GM12878 (cell line): ENCODE data around the gene POLR3E. TPM values are rescaled to one million over a fixed set of nuclear protein-coding genes. Genes with fewer than 3 reads are reported as not detected.

Source experiments
- ATAC-seq: fragments of 200-7000 bp; cut with Tn5 transposase; 3 replicates; pipeline ENCODE4 v1.9.1; 2020; ENCODE audit warnings: mild to moderate bottlenecking, moderate library complexity
- BruUV-seq: library from RNA; stranded (reverse); fragments of 400-500 nt; replicated peaks from 2 replicates; lab custom pipeline; 2021; lab: Mats Ljungman, UMichigan
- CTCF ChIA-PET: fragments of 300-600 bp; sonication (Branson Sonifier 250); formaldehyde crosslinking; extraction: SDS; loops from one replicate; lab custom pipeline; 2021; ENCODE audit warnings: inconsistent platforms; lab: Yijun Ruan, JAX
- POLR2A ChIA-PET: fragments of 350-600 bp; formaldehyde crosslinking; extraction: SDS; loops from one replicate; lab custom pipeline; 2021; ENCODE audit warnings: inconsistent platforms; lab: Charles Lee
- RAD21 ChIA-PET: fragments of 300-600 bp; sonication (Branson Sonifier 250); formaldehyde crosslinking; loops from one replicate; lab custom pipeline; 2023; ENCODE audit warnings: antibody characterized with exemption; ENCODE audit not compliant: unreplicated experiment; lab: Charles Lee
- SMC1A ChIA-PET: fragments of 300-600 bp; sonication (Branson Sonifier 250); formaldehyde crosslinking; loops from one replicate; lab custom pipeline; 2023; ENCODE audit not compliant: unreplicated experiment, uncharacterized antibody; lab: Charles Lee
- DNase-seq: peaks from one replicate; pipeline ENCODE4 v3.0.0-alpha.2; 2011; ENCODE audit warnings: low read depth, low spot score
- FAIRE-seq: peaks from 3 replicates; lab custom pipeline; 2011; peaks lifted over from hg19 to GRCh38; lab: Jason Lieb, UNC
- H2AFZ ChIP-seq: 2 replicates; pipeline ENCODE4 v1.6.0; 2011; ENCODE audit warnings: low read depth, low read length, control low read depth; ENCODE audit not compliant: control insufficient read depth
- H3K27ac ChIP-seq: 2 replicates; pipeline ENCODE4 v1.5.1; 2011; ENCODE audit warnings: control low read depth; ENCODE audit not compliant: control insufficient read depth, insufficient read depth
- H3K27me3 ChIP-seq, 2 experiments: replicated peaks in 1 of 2; 2 replicates each; pipeline versions ENCODE4 v1.6.0 to v1.6.1; 2011; ENCODE audit warnings: low read length in 1 of 2; ENCODE audit not compliant: control insufficient read depth in 2 of 2, insufficient read depth in 2 of 2
- H3K36me3 ChIP-seq, 2 experiments: 2 replicates each; pipeline ENCODE4 v1.5.1; 2011; ENCODE audit warnings: low read length in 1 of 2; ENCODE audit not compliant: control insufficient read depth in 2 of 2, insufficient read depth in 2 of 2
- H3K4me1 ChIP-seq: 2 replicates; pipeline ENCODE4 v1.6.1; 2011; ENCODE audit warnings: mild to moderate bottlenecking, low read length, moderate library complexity, mixed read lengths; ENCODE audit not compliant: control insufficient read depth, insufficient read depth
- H3K4me2 ChIP-seq: 2 replicates; pipeline ENCODE4 v1.6.0; 2011; ENCODE audit warnings: control low read depth; ENCODE audit not compliant: control insufficient read depth, insufficient read depth
- H3K4me3 ChIP-seq: fragments of 200-600 bp; sonication (generic); 2 replicates; pipeline ENCODE4 v1.5.1; 2016
- H3K79me2 ChIP-seq: 2 replicates; pipeline ENCODE4 v1.6.0; 2011; ENCODE audit warnings: low read length; ENCODE audit not compliant: control insufficient read depth, insufficient read depth
- H3K9ac ChIP-seq: 2 replicates; pipeline ENCODE4 v1.8.0; 2011; ENCODE audit warnings: low read length, control low read depth, mixed read lengths; ENCODE audit not compliant: control insufficient read depth, insufficient read depth
- H3K9me3 ChIP-seq: replicated peaks from 3 replicates; pipeline ENCODE4 v1.5.1; 2011; ENCODE audit warnings: mild to moderate bottlenecking, low read length; ENCODE audit not compliant: control insufficient read depth, insufficient read depth
- H4K20me1 ChIP-seq: 2 replicates; pipeline ENCODE4 v1.6.0; 2011; ENCODE audit not compliant: control insufficient read depth, insufficient read depth
- BMI1 ChIP-seq: fragments of 450-650 bp; IDR thresholded peaks from 2 replicates; pipeline ENCODE4 v1.6.1; 2016; ENCODE audit warnings: mild to moderate bottlenecking, moderate library complexity, borderline replicate concordance
- BRCA1 ChIP-seq: IDR thresholded peaks from 2 replicates; pipeline ENCODE4 v1.6.1; 2011; ENCODE audit warnings: low read depth, low read length, improper control_type of control experiment
- EED ChIP-seq: sonication (generic); IDR thresholded peaks from 2 replicates; pipeline ENCODE4 v1.6.1; 2016; ENCODE audit warnings: antibody characterized with exemption, low read depth
- ESRRA ChIP-seq: IDR thresholded peaks from 2 replicates; pipeline ENCODE4 v1.6.1; 2012; ENCODE audit warnings: mild to moderate bottlenecking, low read length, improper control_type of control experiment
- HCFC1 ChIP-seq: fragments of 150-350 bp; IDR thresholded peaks from 2 replicates; pipeline ENCODE4 v1.6.1; 2014; ENCODE audit warnings: low read length
- IKZF1 ChIP-seq: fragments of 450-650 bp; conservative IDR thresholded peaks from 2 replicates; pipeline ENCODE4 v1.6.1; 2017; ENCODE audit warnings: antibody characterized with exemption, mild to moderate bottlenecking
- KDM1A ChIP-seq: fragments of 200-600 bp; sonication (generic); IDR thresholded peaks from 2 replicates; pipeline ENCODE4 v1.6.1; 2016; ENCODE audit warnings: borderline replicate concordance
- KLF5 ChIP-seq: fragments of 450-650 bp; IDR thresholded peaks from 2 replicates; pipeline ENCODE4 v1.6.1; 2014; ENCODE audit warnings: mild to moderate bottlenecking; ENCODE audit not compliant: partially characterized antibody
- NFXL1 ChIP-seq: fragments of 450-650 bp; IDR thresholded peaks from 2 replicates; pipeline ENCODE4 v1.6.1; 2017; ENCODE audit warnings: antibody characterized with exemption, mild to moderate bottlenecking, borderline replicate concordance
- NR2C1 ChIP-seq: fragments of 450-650 bp; IDR thresholded peaks from 2 replicates; pipeline ENCODE4 v1.6.1; 2017; ENCODE audit warnings: antibody characterized with exemption, mild to moderate bottlenecking, moderate library complexity
- NRF1 ChIP-seq: conservative IDR thresholded peaks from 2 replicates; pipeline ENCODE4 v1.6.1; 2011; ENCODE audit warnings: mild to moderate bottlenecking, low read depth, low read length, improper control_type of control experiment
- PKNOX1 ChIP-seq: fragments of 450-650 bp; IDR thresholded peaks from 2 replicates; pipeline ENCODE4 v1.6.1; 2016; ENCODE audit warnings: mild to moderate bottlenecking
- RB1 ChIP-seq: fragments of 450-650 bp; formaldehyde crosslinking; IDR thresholded peaks from 2 replicates; pipeline ENCODE4 v1.6.1; 2017; ENCODE audit warnings: mild to moderate bottlenecking, borderline replicate concordance
- SKIL ChIP-seq: fragments of 450-650 bp; IDR thresholded peaks from 2 replicates; pipeline ENCODE4 v1.6.1; 2017; ENCODE audit warnings: mild to moderate bottlenecking, low read depth, inconsistent platforms; ENCODE audit not compliant: poor library complexity, severe bottlenecking
- SMAD1 ChIP-seq: fragments of 450-650 bp; IDR thresholded peaks from 2 replicates; pipeline ENCODE4 v1.6.1; 2018; ENCODE audit warnings: mild to moderate bottlenecking, low read depth; ENCODE audit not compliant: partially characterized antibody
- SMC3 ChIP-seq: IDR thresholded peaks from 2 replicates; pipeline ENCODE4 v1.6.1; 2011; ENCODE audit warnings: low read length, improper control_type of control experiment, borderline replicate concordance
- WGBS: methylation state at CpG from one replicate; pipeline ENCODE4 v1.1.6; 2016; ENCODE audit warnings: low lambda C conversion rate; ENCODE audit not compliant: insufficient replicate concordance, insufficient coverage; ENCODE audit errors: missing lambda C conversion rate; 5-methylcytosine and 5-hydroxymethylcytosine counted together
- in situ Hi-C: fragments of 300-500 bp; cut with MboI; formaldehyde crosslinking; loops from 9 replicates; pipeline ENCODE4 v1.14.3; 2018; ENCODE audit warnings: mixed read lengths
- intact Hi-C: fragments of 100-400 bp; cut with micrococcal nuclease; formaldehyde crosslinking; loops from one replicate; pipeline ENCODE4 v1.14.2; 2022; ENCODE audit not compliant: unreplicated experiment
- polyA plus RNA-seq, 11 experiments: library from polyadenylated mRNA; depleted of rRNA in 4 of 11; unstranded in 6 of 11; stranded (reverse) in 5 of 11; fragments of >200 nt; fragmentation: Nextera tagmentation in 4 of 11; fragmentation: Illumina TruSeq in 1 of 11; extraction: Ambion mirVana in 4 of 11; extraction: Trizol in 1 of 11; gene quantifications; 1 replicate in 1 of 11; 2 replicates in 10 of 11; pipeline versions ENCODE4 v1.2.1 to v1.2.3, GENCODE V29; 2011 to 2016; ENCODE audit warnings: inconsistent platforms in 2 of 11, missing spikeins in 2 of 11, low read depth in 1 of 11
- total RNA-seq, 4 experiments: library from RNA; depleted of rRNA in 3 of 4; stranded (reverse); fragments of >200 nt in 3 of 4; fragmentation: Illumina TruSeq in 1 of 4; extraction: Trizol in 1 of 4; gene quantifications; 2 replicates each; pipeline versions ENCODE4 v1.2.1 to v1.2.3, GENCODE V29; 2013 to 2021

The POLR3E gene
- total and polyA plus RNA-seq, 10 of the 15 experiments (the other 5 are each of a cell fraction or from before 2014, with no cell fraction given) = 11.1 to 79.5 (median 39.7) TPM

GRCh38 chr16:22330326-22330725 is 33.1 kb downstream of the POLR3E start:
- ChIA-PET SMC1A (interaction anchor here (1.3 to 2.1 kb wide), 3 partner anchors 23 to 40 kb away, joined by 3 to 7 read pairs (median 4); no protein-coding TSS in a partner anchor), POLR2A (no interaction called here), RAD21 (no interaction called here), CTCF (interaction anchor here (1.6 to 2.8 kb wide), 3 partner anchors 11 to 73 kb away, joined by 3 to 11 read pairs (median 5); no protein-coding TSS in a partner anchor)
- Histone ChIP-seq H3K4me3 (no peak overlapping the region), H3K79me2 (no peaks in the 10 kb centered on the region), H3K9ac (no peak overlapping the region), H4K20me1 (no peaks in the 10 kb centered on the region), H3K27me3 (no peaks in the 10 kb centered on the region), H3K4me2 (no peak overlapping the region), H3K9me3 (no peaks in the 10 kb centered on the region), H3K36me3 (peaks cover 22 to 23% of the 10 kb centered on the region in 2 experiments; a peak in 3 of 4 replicates), H2AFZ (no peak overlapping the region), H3K27ac (no peak overlapping the region), H3K4me1 (no peaks in the 10 kb centered on the region)
- FAIRE-seq (no peak), DNase-seq (no peak), ATAC-seq (no peak)
- in situ Hi-C loops (no loop called here), intact Hi-C loops (no loop called here)
- 80% methylated on average over 4 of the region's 4 CpGs for WGBS
- BruUV-seq = no TSS peak
- TF ChIP-seq IKZF1 (no peak), ESRRA (no peak), SMC3 (no peak), RB1 (no peak), KDM1A (no peak)

- intact Hi-C loops (no loop called here), in situ Hi-C loops (no loop called here)
- no peak overlapping the region for H2AFZ ChIP-seq
- ChIA-PET CTCF (no interaction called here), POLR2A (no interaction called here), SMC1A (no interaction called here), RAD21 (no interaction called here)
- no peak for FAIRE-seq
- no peaks in the 10 kb centered on the region for H3K4me1 ChIP-seq
- no peak overlapping the region for H3K9ac ChIP-seq
- H3K4me2 ChIP-seq = no peak overlapping the region
- no peaks in the 10 kb centered on the region for H4K20me1 ChIP-seq
- no peaks in the 10 kb centered on the region for H3K79me2 ChIP-seq
- no peak overlapping the region for H3K27ac ChIP-seq
- H3K27me3 ChIP-seq = no peaks in the 10 kb centered on the region
- 98% methylated on average over 6 of the region's 6 CpGs for WGBS
- no peak overlapping the region for H3K4me3 ChIP-seq
- no peak for ATAC-seq
- peaks cover 13% of the 10 kb centered on the region for H3K9me3 ChIP-seq
- DNase-seq = no peak
- BruUV-seq = no TSS peak
- peaks cover 8 to 15% of the 10 kb centered on the region in 2 experiments; a peak in 3 of 4 replicates for H3K36me3 ChIP-seq
- TF ChIP-seq HCFC1 (no peak), NRF1 (no peak), SKIL (no peak), SMAD1 (no peak), BRCA1 (no peak), EED (no peak), PKNOX1 (no peak), NFXL1 (no peak), BMI1 (no peak), NR2C1 (no peak), KLF5 (no peak)
Observed at GRCh38 chr16:22333457-22333994, 36.3 kb downstream of the POLR3E start.
